ENCODE results near the gene RNASEH1. TPM values are rescaled to one million over a fixed set of nuclear protein-coding genes. Genes with fewer than 3 reads are reported as not detected.

RNASEH1 gene
- total RNA-seq, 1 donor, result 39.4 TPM

- Histone ChIP-seq H3K4me1 (ENCODE audit: insufficient read depth, low read length) (peaks cover 1% of the 10 kb centered on the region), H3K79me2 (ENCODE audit: insufficient read depth, low read length) (peaks cover 30% of the 10 kb centered on the region), H2AFZ (ENCODE audit: low read length) (no peak overlapping the region), H3K4me2 (ENCODE audit: insufficient read depth, low read length) (no peak overlapping the region), H3K36me3 (ENCODE audit: insufficient read depth, low read length) (peaks cover 53% of the 10 kb centered on the region), H4K20me1 (ENCODE audit: insufficient read depth, low read length) (peaks cover 8% of the 10 kb centered on the region), H3K27ac (ENCODE audit: low read depth, low read length) (no peak overlapping the region), H3K9me3 (ENCODE audit: low read depth, low read length) (no peaks in the 10 kb centered on the region), H3K27me3 (ENCODE audit: insufficient read depth, low read length) (no peaks in the 10 kb centered on the region), H3K4me3 (ENCODE audit: insufficient read depth, low read length) (no peak overlapping the region)
- no peak for TF ChIP-seq CTCF (IDR thresholded peaks at IDR 0.05; ENCODE audit: extremely low read depth, low read depth, low read length)
- DNase-seq (ENCODE audit: insufficient read length, low spot score, missing footprints), result no peak
Observed at GRCh38 chr2:3542107-3542506, 16.0 kb downstream of the RNASEH1 start.

GRCh38 chr2:3539836-3540235 is 18.3 kb downstream of the RNASEH1 start:
- no peaks in the 10 kb centered on the region for H3K9me3 ChIP-seq (ENCODE audit: low read depth, low read length)
- H3K36me3 ChIP-seq (ENCODE audit: insufficient read depth, low read length), result peaks cover 30% of the 10 kb centered on the region
- TF ChIP-seq CTCF (IDR thresholded peaks at IDR 0.05; ENCODE audit: extremely low read depth, low read depth, low read length), result no peak
- H3K27me3 ChIP-seq (ENCODE audit: insufficient read depth, low read length), result no peaks in the 10 kb centered on the region
- no peak overlapping the region for H3K4me3 ChIP-seq (ENCODE audit: insufficient read depth, low read length)
- H3K79me2 ChIP-seq (ENCODE audit: insufficient read depth, low read length), result peaks cover 24% of the 10 kb centered on the region
- H3K4me2 ChIP-seq (ENCODE audit: insufficient read depth, low read length), result no peak overlapping the region
- peaks cover 18% of the 10 kb centered on the region for H3K4me1 ChIP-seq (ENCODE audit: insufficient read depth, low read length)
- H3K27ac ChIP-seq (ENCODE audit: low read depth, low read length), result no peak overlapping the region
- DNase-seq (ENCODE audit: insufficient read length, low spot score, missing footprints), result no peak
- H2AFZ ChIP-seq (ENCODE audit: low read length), result no peak overlapping the region
- H4K20me1 ChIP-seq (ENCODE audit: insufficient read depth, low read length), result peaks cover 8% of the 10 kb centered on the region

- H2AFZ ChIP-seq (ENCODE audit: low read length), result peak overlapping the region; percentile 97
- peaks cover under 1% of the 10 kb centered on the region for H3K79me2 ChIP-seq (ENCODE audit: insufficient read depth, low read length)
- H3K36me3 ChIP-seq (ENCODE audit: insufficient read depth, low read length), result peaks cover 18% of the 10 kb centered on the region
- peak overlapping the region; percentile 67 for H3K4me3 ChIP-seq (ENCODE audit: insufficient read depth, low read length)
- H3K9me3 ChIP-seq (ENCODE audit: low read depth, low read length), result no peaks in the 10 kb centered on the region
- no peaks in the 10 kb centered on the region for H3K27me3 ChIP-seq (ENCODE audit: insufficient read depth, low read length)
- peak overlapping the region; percentile 89 for H3K4me2 ChIP-seq (ENCODE audit: insufficient read depth, low read length)
- peak; percentile 54 for TF ChIP-seq CTCF (IDR thresholded peaks at IDR 0.05; ENCODE audit: extremely low read depth, low read depth, low read length)
- H3K4me1 ChIP-seq (ENCODE audit: insufficient read depth, low read length), result peaks cover 18% of the 10 kb centered on the region
- no peak for DNase-seq (ENCODE audit: insufficient read length, low spot score, missing footprints)
- peaks cover 2% of the 10 kb centered on the region for H4K20me1 ChIP-seq (ENCODE audit: insufficient read depth, low read length)
- H3K27ac ChIP-seq (ENCODE audit: low read depth, low read length), result peak overlapping the region; percentile 99
Observed at GRCh38 chr2:3536682-3537632, 21.2 kb downstream of the RNASEH1 start.
